Activated T-cell treated with anti-CD3 and anti-CD28 coated beads, Interleukin-2, amount 50 U/mL, for 72 hours (primary cell): ENCODE results near the gene BRSK1. TPM values are rescaled to one million over a fixed set of nuclear protein-coding genes. Genes with fewer than 3 reads are reported as not detected.

Experiments
- ATAC-seq, 2 donors: fragments of 150-1000 bp; cut with Tn5 transposase; replicated peaks in 1 of 2; 2 replicates each; pipeline ENCODE4 v1.10.0; 2021; ENCODE audit warnings: moderate library complexity in 2 of 2, mild to moderate bottlenecking in 1 of 2
- DNase-seq, 2 donors: peaks; one replicate each; pipeline ENCODE4 v3.0.0; 2021 to 2022; ENCODE audit warnings: mixed read lengths in 1 of 2
- H3K27ac Mint-ChIP-seq: one replicate; pipeline ENCODE4 v1.8.0; 2022; ENCODE audit warnings: mild to moderate bottlenecking, moderate library complexity, mixed read lengths
- H3K27me3 Mint-ChIP-seq: one replicate; pipeline ENCODE4 v1.8.0; 2022; ENCODE audit warnings: low read depth, mixed read lengths
- H3K36me3 Mint-ChIP-seq, 2 donors: one replicate each; pipeline ENCODE4 v1.8.0; 2022; ENCODE audit warnings: mixed read lengths in 2 of 2, mild to moderate bottlenecking in 1 of 2; ENCODE audit not compliant: insufficient read depth in 2 of 2
- H3K4me1 Mint-ChIP-seq: one replicate; pipeline ENCODE4 v1.8.0; 2022; ENCODE audit warnings: low read depth, mixed read lengths
- H3K4me3 Mint-ChIP-seq, 2 donors: one replicate each; pipeline ENCODE4 v1.8.0; 2022; ENCODE audit warnings: mild to moderate bottlenecking in 2 of 2, mixed read lengths in 2 of 2, moderate library complexity in 2 of 2
- H3K9me3 Mint-ChIP-seq, 2 donors: one replicate each; pipeline ENCODE4 v1.8.0; 2022; ENCODE audit warnings: mixed read lengths in 2 of 2
- total RNA-seq, 2 donors: library from RNA; stranded (reverse); gene quantifications; one replicate each; pipeline ENCODE4 v1.2.3, GENCODE V29; 2022

BRSK1 gene
- total RNA-seq, 2 donors from 2014 or later: 13.0 to 19.6 TPM

DNA sequence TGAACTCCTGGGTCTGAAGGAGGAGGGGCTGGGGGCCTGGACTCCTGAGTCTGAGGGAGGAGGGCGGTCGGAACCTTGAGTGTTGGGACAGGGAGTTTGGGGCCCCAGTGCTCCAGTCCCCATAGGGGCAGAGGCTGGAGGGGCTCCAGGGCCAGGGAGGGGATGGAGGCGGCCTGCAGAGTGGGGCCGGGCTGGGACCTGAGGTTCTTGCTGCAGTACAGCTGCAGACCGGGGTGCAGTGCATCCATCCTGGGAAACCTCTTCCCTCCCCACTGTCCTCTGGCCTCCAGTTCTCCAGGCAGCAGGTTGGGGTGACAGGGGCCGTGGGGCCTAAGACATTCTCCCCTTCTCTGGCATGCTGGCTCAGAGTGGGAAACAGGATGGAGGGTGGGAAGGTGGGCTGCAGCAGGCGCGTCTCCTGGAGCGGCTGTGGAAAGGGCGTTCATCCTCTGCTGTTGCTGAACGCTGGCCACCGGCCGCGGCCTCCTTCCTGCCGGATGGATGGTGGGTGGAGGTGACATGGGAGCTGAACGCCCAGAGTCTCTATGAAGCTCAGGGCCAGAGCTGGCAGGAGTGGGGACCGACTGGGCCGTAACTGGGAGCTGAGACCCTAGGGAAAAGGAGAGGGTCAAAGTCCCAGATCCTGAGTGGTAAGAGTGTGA lies 1.6 kb downstream of the BRSK1 start:
- DNase-seq (no peak), ATAC-seq (no peak)
- Mint-ChIP-seq H3K9me3 (no peaks in the 10 kb centered on the region), H3K4me1 (peaks cover 22% of the 10 kb centered on the region), H3K27me3 (peaks cover 7% of the 10 kb centered on the region), H3K36me3 (no peaks in the 10 kb centered on the region), H3K27ac (peak overlapping the region; percentile 63), H3K4me3 (peak overlapping the region; percentile 54 to 63)

- peaks cover 16% of the 10 kb centered on the region for H3K4me1 Mint-ChIP-seq
- no peak for DNase-seq
- no peaks in the 10 kb centered on the region for H3K9me3 Mint-ChIP-seq
- no peak overlapping the region for H3K4me3 Mint-ChIP-seq
- no peak overlapping the region for H3K27ac Mint-ChIP-seq
- H3K36me3 Mint-ChIP-seq: no peaks in the 10 kb centered on the region
- peaks cover 7% of the 10 kb centered on the region for H3K27me3 Mint-ChIP-seq
- ATAC-seq: no peak
These were observed 3.7 kb downstream of the BRSK1 start for GRCh38 chr19:55287361-55288079.

DNA sequence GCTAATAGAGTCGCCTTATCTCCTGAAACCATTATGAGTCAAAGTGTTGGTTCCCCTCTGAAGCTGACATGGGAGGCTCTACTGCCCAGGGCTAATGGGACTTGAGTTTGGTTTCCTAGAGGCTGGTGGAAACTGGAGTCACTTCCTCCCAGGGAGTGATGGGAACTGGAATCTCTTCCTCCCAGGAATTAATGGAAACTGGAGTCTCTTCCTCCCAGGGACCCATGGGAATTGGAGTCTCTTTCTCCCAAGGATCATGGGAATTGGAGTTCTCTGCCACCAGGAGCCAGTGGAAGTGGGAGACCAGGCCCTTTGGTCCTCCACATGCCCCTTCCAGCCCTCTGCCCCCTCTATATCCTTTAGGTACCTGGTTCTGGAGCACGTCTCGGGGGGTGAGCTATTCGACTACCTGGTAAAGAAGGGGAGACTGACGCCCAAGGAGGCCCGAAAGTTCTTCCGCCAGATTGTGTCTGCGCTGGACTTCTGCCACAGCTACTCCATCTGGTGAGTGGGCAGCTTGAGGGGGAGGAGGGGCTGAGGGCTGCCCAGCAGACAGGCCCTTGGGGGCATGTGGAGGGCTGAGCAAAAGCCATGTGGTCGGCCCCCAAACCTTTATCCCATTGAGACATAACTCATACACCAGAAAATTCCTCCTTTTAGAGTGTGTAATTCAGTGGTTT lies 5.5 kb downstream of the BRSK1 start:
- Mint-ChIP-seq H3K27me3 (no peaks in the 10 kb centered on the region), H3K4me3 (no peak overlapping the region), H3K9me3 (no peaks in the 10 kb centered on the region), H3K36me3 (no peaks in the 10 kb centered on the region), H3K4me1 (peaks cover 6% of the 10 kb centered on the region), H3K27ac (no peak overlapping the region)
- DNase-seq (no peak), ATAC-seq (no peak)

DNA sequence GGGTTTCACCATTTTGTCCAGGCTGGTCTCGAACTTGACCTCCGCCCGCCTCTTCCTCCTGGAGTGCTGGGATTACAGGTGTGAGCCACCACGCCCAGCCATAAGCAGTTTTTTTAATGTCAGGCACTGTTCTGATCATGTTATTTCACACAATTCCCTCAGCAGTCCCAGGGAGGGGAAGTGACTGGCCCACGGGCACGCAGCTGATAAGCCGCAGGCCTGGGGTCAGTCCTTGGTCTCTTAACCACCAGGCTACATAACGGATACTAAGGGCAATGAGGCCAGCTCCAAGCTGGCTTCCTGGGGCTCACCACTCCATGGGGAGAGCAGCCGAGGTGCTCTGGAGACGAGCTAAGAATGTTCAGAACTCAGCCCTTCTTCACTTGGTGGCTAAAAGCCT lies 13.5 kb downstream of the BRSK1 start:
- DNase-seq (no peak), ATAC-seq (no peak)
- Mint-ChIP-seq H3K27me3 (no peaks in the 10 kb centered on the region), H3K4me3 (no peak overlapping the region), H3K36me3 (no peaks in the 10 kb centered on the region), H3K9me3 (no peaks in the 10 kb centered on the region), H3K4me1 (peaks cover 12% of the 10 kb centered on the region), H3K27ac (no peak overlapping the region)

DNA sequence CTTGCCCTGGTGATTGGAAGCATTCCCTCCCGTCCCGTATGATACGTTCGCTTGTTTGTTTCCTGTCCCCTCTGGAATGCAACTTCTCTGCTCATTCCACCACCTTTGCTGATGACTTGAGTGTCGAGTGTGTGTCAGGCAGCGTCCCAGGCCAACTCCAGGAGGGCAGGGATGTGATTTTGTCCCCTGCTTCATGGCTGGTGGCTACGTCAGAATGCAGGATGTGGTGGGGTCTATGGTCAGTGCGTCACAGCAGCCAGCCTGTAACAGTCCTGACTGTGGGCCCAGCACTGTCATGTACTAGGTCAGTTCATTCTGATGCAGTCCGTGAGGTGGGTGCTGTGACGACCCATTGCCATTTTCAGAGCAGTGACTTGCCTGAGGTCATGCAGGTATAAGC lies 16.2 kb downstream of the BRSK1 start:
- Mint-ChIP-seq H3K4me1 (peaks cover 12% of the 10 kb centered on the region), H3K27ac (no peak overlapping the region), H3K4me3 (no peak overlapping the region), H3K36me3 (no peaks in the 10 kb centered on the region), H3K9me3 (no peaks in the 10 kb centered on the region), H3K27me3 (no peaks in the 10 kb centered on the region)
- ATAC-seq: no peak
- DNase-seq: no peak

DNA sequence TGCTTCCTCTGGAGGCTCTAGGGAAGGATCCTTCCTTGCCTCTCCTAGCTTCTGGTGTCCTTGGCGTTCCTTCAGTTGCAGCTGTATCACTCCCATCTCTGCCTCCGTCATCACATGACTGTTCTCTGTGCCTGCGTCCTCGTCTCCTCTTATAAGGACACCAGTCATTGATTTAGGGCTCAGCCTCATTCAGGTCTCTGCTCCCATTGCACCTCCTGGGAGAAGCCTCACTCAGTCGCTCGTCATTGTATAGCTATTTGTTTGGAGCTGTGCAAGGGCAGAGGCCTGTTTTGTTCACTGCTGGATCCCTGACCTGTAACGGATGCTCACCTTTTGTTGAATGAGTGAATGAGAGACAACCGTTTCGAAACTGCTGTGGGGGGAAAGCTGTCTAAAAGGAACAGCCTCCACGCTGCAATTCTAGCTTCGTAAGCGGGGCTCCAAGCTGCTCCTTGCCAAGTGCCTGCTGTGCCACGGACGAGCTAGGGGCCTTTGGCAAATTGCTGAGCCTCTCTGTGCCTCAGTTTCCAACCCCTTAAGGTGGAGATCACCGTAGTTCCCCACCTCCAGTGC lies 17.2 kb downstream of the BRSK1 start:
- no peaks in the 10 kb centered on the region for H3K36me3 Mint-ChIP-seq
- peaks cover 12% of the 10 kb centered on the region for H3K4me1 Mint-ChIP-seq
- ATAC-seq (no peak), DNase-seq (no peak)
- H3K27ac Mint-ChIP-seq: no peak overlapping the region
- H3K9me3 Mint-ChIP-seq: no peaks in the 10 kb centered on the region
- no peaks in the 10 kb centered on the region for H3K27me3 Mint-ChIP-seq
- H3K4me3 Mint-ChIP-seq: peak overlapping the region; percentile 44 to 91

DNA sequence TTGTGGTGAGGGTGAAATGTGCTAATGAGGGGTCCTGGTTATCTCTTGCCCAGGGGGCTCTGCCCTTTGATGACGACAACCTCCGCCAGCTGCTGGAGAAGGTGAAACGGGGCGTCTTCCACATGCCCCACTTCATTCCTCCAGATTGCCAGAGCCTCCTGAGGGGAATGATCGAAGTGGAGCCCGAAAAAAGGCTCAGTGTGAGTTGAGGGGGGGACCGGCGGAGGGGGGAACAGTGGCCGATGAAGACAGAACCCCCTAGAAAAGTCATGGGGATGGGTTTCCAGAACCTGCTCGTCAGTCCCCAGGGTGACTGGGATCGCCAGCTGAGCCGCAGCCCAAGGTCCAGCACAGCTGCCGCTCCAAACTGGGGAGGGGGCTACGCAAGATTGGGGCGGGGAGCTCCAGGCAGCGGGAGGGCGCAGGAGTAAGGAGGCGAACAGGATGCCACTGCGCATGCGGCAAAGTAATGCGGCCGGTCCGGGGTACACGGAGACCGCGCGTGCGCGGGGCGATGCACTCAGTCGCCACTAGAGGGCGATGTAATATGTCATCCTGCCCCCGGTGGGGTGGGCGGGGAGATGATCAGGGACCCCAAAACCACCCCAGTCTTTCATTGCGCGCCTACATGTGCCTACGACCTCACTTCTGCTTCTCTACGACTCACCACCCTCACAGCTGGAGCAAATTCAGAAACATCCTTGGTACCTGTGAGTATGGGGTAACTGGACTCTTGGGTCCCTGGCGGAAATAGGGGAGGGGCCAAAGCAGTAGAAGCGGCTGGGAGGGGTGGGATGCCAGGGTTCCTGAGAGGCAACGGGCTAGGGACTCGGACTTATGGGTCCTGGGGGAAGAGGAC lies 17.9 kb downstream of the BRSK1 start:
- ATAC-seq (peak; percentile 90 to 92), DNase-seq (peak; percentile 95 to 97)
- Mint-ChIP-seq H3K27ac (peak overlapping the region; percentile 55), H3K4me1 (peaks cover 16% of the 10 kb centered on the region), H3K36me3 (no peaks in the 10 kb centered on the region), H3K9me3 (no peaks in the 10 kb centered on the region), H3K27me3 (no peaks in the 10 kb centered on the region), H3K4me3 (peak overlapping the region; percentile 90 to 91)

- H3K4me1 Mint-ChIP-seq: peaks cover 16% of the 10 kb centered on the region
- H3K36me3 Mint-ChIP-seq: no peaks in the 10 kb centered on the region
- ATAC-seq: no peak
- H3K9me3 Mint-ChIP-seq: no peaks in the 10 kb centered on the region
- H3K4me3 Mint-ChIP-seq: peak overlapping the region; percentile 90 to 91
- DNase-seq: no peak
- no peak overlapping the region for H3K27ac Mint-ChIP-seq
- H3K27me3 Mint-ChIP-seq: no peaks in the 10 kb centered on the region
These were observed 18.5 kb downstream of the BRSK1 start for GRCh38 chr19:55302318-55302703.

DNA sequence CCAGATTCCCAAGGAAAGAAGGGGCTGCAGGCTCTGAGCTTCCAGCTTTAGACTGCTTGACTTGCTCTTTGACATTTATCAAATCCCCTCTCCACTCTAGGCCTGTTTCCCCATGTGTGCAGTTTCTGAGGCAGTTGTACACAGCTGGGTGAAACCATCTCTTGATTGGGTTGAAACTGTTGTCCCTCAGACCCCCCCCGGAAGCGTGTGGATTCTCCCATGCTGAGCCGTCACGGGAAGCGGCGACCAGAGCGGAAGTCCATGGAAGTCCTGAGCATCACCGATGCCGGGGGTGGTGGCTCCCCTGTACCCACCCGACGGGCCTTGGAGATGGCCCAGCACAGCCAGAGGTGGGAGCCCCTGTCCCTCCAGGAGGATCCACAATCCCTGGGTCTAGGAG lies 19.7 kb downstream of the BRSK1 start:
- peaks cover 16% of the 10 kb centered on the region for H3K4me1 Mint-ChIP-seq
- H3K9me3 Mint-ChIP-seq: no peaks in the 10 kb centered on the region
- no peaks in the 10 kb centered on the region for H3K27me3 Mint-ChIP-seq
- no peak overlapping the region for H3K4me3 Mint-ChIP-seq
- ATAC-seq (no peak), DNase-seq (no peak)
- H3K27ac Mint-ChIP-seq: no peak overlapping the region
- H3K36me3 Mint-ChIP-seq: no peaks in the 10 kb centered on the region

- no peaks in the 10 kb centered on the region for H3K9me3 Mint-ChIP-seq
- H3K4me1 Mint-ChIP-seq: peaks cover 16% of the 10 kb centered on the region
- H3K36me3 Mint-ChIP-seq: no peaks in the 10 kb centered on the region
- ATAC-seq (no peak), DNase-seq (peak in 1 of 2 donors; percentile 20)
- H3K4me3 Mint-ChIP-seq: no peak overlapping the region
- H3K27ac Mint-ChIP-seq: no peak overlapping the region
- H3K27me3 Mint-ChIP-seq: no peaks in the 10 kb centered on the region
These were observed 20.6 kb downstream of the BRSK1 start for GRCh38 chr19:55304279-55304978.

DNA sequence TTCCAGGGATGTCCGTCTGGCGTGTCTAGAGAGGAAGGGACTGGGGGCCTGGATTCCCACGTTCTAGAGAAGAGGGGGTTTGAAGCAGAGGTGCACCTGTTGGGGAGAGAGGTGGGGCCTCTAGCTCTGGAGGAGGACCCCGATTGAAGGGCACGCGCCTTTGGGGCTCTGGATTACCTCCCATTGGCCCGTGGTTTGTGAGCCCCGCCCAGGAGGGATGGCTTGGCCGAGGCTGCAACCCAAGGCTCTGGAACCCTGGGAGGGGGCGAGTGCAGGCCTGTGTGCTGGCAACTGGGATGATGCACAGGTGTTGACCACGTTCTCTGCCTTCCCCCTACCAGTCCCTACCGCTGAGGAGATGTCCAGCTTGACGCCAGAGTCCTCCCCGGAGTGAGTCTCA lies 21.2 kb downstream of the BRSK1 start:
- H3K27me3 Mint-ChIP-seq: no peaks in the 10 kb centered on the region
- H3K36me3 Mint-ChIP-seq: no peaks in the 10 kb centered on the region
- H3K4me1 Mint-ChIP-seq: peaks cover 16% of the 10 kb centered on the region
- H3K4me3 Mint-ChIP-seq: no peak overlapping the region
- no peak overlapping the region for H3K27ac Mint-ChIP-seq
- H3K9me3 Mint-ChIP-seq: no peaks in the 10 kb centered on the region
- ATAC-seq (no peak), DNase-seq (no peak)

GRCh38 chr19:55305491-55305890 lies 21.7 kb downstream of the BRSK1 start:
- ATAC-seq (peak; percentile 50 to 56), DNase-seq (peak; percentile 47 to 56)
- H3K27me3 Mint-ChIP-seq: no peaks in the 10 kb centered on the region
- no peak overlapping the region for H3K27ac Mint-ChIP-seq
- no peak overlapping the region for H3K4me3 Mint-ChIP-seq
- no peaks in the 10 kb centered on the region for H3K9me3 Mint-ChIP-seq
- no peaks in the 10 kb centered on the region for H3K36me3 Mint-ChIP-seq
- peaks cover 16% of the 10 kb centered on the region for H3K4me1 Mint-ChIP-seq
